Small intestine (tissue), 7 donors: ENCODE measurements around the gene CES3. TPM values are rescaled to one million over a fixed set of nuclear protein-coding genes. Genes with fewer than 3 reads are reported as not detected.

Source experiments
- DNase-seq, 2 donors: peaks; one replicate each; pipeline versions ENCODE4 v3.0.0 to v3.0.0-alpha.2; 2013
- FAIRE-seq: peaks from 2 replicates; lab custom pipeline; 2012; peaks lifted over from hg19 to GRCh38; lab: Jason Lieb, UNC
- H3K27ac ChIP-seq, 3 donors: one replicate each; pipeline ENCODE4 v1.5.1; 2013; ENCODE audit warnings: low read length in 2 of 3, mild to moderate bottlenecking in 2 of 3, control low read depth in 1 of 3, inconsistent platforms in 1 of 3, low read depth in 1 of 3, moderate library complexity in 1 of 3
- H3K27me3 ChIP-seq, 3 donors: one replicate each; pipeline ENCODE4 v1.6.1; 2013; ENCODE audit warnings: low read length in 3 of 3, inconsistent platforms in 1 of 3; ENCODE audit not compliant: control insufficient read depth in 3 of 3, insufficient read depth in 3 of 3
- H3K36me3 ChIP-seq, 3 donors: one replicate each; pipeline ENCODE4 v1.6.1; 2013; ENCODE audit warnings: low read length in 3 of 3, inconsistent platforms in 1 of 3, low read depth in 1 of 3, mild to moderate bottlenecking in 1 of 3, moderate library complexity in 1 of 3; ENCODE audit not compliant: control insufficient read depth in 3 of 3, insufficient read depth in 2 of 3
- H3K4me1 ChIP-seq, 3 donors: one replicate each; pipeline ENCODE4 v1.6.1; 2013; ENCODE audit warnings: low read length in 2 of 3, inconsistent platforms in 1 of 3, low read depth in 1 of 3, mild to moderate bottlenecking in 1 of 3, moderate library complexity in 1 of 3; ENCODE audit not compliant: control insufficient read depth in 3 of 3, insufficient read depth in 2 of 3
- H3K4me3 ChIP-seq, 3 donors: one replicate each; pipeline ENCODE4 v1.5.1; 2013; ENCODE audit warnings: low read length in 3 of 3, control low read depth in 1 of 3, inconsistent platforms in 1 of 3, low read depth in 1 of 3, mild to moderate bottlenecking in 1 of 3, moderate library complexity in 1 of 3
- H3K9me3 ChIP-seq, 2 donors: one replicate each; pipeline ENCODE4 v1.6.1; 2013; ENCODE audit warnings: low read depth in 1 of 2, low read length in 1 of 2; ENCODE audit not compliant: control insufficient read depth in 2 of 2, insufficient read depth in 1 of 2
- WGBS, 3 donors: extraction: QIAGEN DNeasy Blood & Tissue Kit; methylation state at CpG; one replicate each; pipeline ENCODE4 v1.1.7; 2013; 5-methylcytosine and 5-hydroxymethylcytosine counted together
- polyA plus RNA-seq, 4 donors: library from polyadenylated mRNA; stranded (reverse) in 3 of 4; unstranded in 1 of 4; fragments of 200-250 nt in 3 of 4; fragments of 120-200 nt in 1 of 4; gene quantifications; one replicate each; pipeline versions ENCODE4 v1.2.1 to v1.2.3, GENCODE V29; 2013
- donor health status: healthy with polysubstance abuse.
- donor health status: control.
- donor health status: control.
- donor health status: Bipolar disorder and iron deficiency.
- donor health status: healthy.

Gene CES3
- polyA plus RNA-seq, 4 donors = 14.6 to 36.0 (median 24.3) TPM

DNA sequence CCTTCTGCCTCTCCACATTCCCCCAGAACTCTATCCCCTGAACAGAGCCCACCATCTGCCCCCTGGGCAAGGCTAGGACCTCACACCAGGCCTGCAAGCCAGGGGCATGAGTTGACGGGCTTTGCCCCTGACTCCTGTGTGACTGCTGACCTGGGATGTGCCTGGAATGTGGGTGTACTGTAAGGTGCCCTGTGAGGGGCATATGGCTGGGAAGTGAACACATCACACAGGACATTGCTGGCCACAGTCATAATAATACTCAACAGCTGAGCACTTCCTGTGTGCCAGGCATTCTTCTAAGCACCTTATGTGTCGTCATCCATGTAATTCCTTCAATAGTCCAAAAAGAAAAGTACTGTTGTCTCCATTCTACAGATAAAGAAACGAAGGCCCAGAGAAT lies 40.7 kb downstream of the CES3 start:
- peaks cover 0 to 5% (median 0%) of the 10 kb centered on the region in 3 donors for H3K4me1 ChIP-seq
- no peaks in the 10 kb centered on the region for H3K9me3 ChIP-seq
- 89 to 92% (median 91%) methylated on average over 3 of the region's 3 CpGs for WGBS, 3 donors
- no peak overlapping the region for H3K4me3 ChIP-seq
- FAIRE-seq (no peak), DNase-seq (no peak)
- no peak overlapping the region for H3K27ac ChIP-seq
- peaks cover 0 to 42% (median 0%) of the 10 kb centered on the region in 3 donors for H3K36me3 ChIP-seq
- H3K27me3 ChIP-seq = no peaks in the 10 kb centered on the region

DNA sequence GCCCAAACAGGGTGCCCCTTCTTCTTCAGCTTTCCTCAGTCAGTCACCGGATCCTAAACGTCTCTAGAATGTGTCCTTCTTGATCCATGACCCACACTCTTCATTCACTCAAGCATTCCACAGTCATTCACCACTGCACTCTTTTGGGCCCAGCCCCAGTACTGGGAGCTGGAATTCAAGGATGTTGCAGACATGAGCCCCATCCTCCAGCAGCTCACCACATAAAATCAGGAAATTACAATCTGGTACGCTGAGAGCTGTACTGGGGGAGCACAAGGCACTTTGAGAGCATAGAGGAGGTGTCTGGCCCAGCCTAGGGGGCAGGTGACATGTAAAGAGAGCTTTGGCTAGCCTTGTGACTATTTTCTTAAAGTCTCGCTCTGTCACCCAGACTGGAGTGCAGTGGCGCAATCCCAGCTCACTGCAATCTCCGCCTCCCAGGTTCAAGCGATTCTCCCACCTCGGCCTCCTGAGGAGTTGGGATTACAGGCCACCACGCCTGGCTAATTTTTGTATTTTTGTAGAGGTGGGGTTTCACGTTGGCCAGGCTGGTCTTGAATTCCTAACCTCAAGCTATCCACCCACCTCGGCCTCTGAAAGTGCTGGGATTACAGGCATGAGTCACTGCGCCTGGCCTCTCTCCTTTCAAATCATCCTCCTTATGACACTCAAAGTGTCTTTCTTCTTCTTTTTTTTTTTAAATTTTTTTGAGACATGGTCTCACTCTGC lies 46.0 kb downstream of the CES3 start:
- Histone ChIP-seq H3K36me3 (peaks cover 0 to 38% (median 0%) of the 10 kb centered on the region in 3 donors), H3K27ac (no peak overlapping the region), H3K27me3 (peaks cover 0 to under 1% (median 0%) of the 10 kb centered on the region in 3 donors), H3K4me1 (no peaks in the 10 kb centered on the region), H3K4me3 (no peak overlapping the region), H3K9me3 (no peaks in the 10 kb centered on the region)
- DNase-seq (no peak), FAIRE-seq (no peak)
- 85 to 86% (median 85%) methylated on average over 12 of the region's 12 CpGs for WGBS, 3 donors

DNA sequence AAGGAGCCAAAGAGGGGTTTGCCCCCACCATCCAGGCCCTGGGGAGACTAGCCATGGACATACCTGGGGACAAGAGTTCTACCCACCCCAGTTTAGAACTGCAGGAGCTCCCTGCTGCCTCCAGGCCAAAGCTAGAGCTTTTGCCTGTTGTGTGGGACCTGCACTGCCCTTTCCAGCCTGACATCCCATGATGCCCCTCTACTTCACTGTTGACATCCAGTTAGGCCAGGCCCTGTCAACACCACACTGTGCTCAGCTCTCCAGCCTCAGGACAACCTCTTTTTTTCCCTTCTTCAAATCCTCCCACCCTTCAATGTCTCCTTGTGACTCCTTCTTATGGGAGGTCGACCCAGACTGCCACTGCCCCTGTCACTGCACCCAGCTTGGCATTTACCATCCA lies 48.1 kb downstream of the CES3 start:
- Histone ChIP-seq H3K4me3 (no peak overlapping the region), H3K36me3 (peaks cover 0 to 21% (median 0%) of the 10 kb centered on the region in 3 donors), H3K9me3 (no peaks in the 10 kb centered on the region), H3K27ac (no peak overlapping the region), H3K27me3 (peaks cover 0 to 19% (median 0%) of the 10 kb centered on the region in 3 donors), H3K4me1 (peaks cover 0 to 8% (median 0%) of the 10 kb centered on the region in 3 donors)
- FAIRE-seq (no peak), DNase-seq (no peak)
- 50 to 70% (median 60%) methylated on average over 1 of the region's 1 CpG for WGBS, 3 donors

GRCh38 chr16:67011274-67011673 lies 50.2 kb downstream of the CES3 start:
- FAIRE-seq (no peak), DNase-seq (no peak)
- Histone ChIP-seq H3K36me3 (peaks cover 0 to 2% (median 0%) of the 10 kb centered on the region in 3 donors), H3K9me3 (no peaks in the 10 kb centered on the region), H3K27me3 (peaks cover 0 to 35% (median 2%) of the 10 kb centered on the region in 3 donors), H3K27ac (no peak overlapping the region), H3K4me3 (no peak overlapping the region), H3K4me1 (peaks cover 0 to 14% (median 0%) of the 10 kb centered on the region in 3 donors)
- 87 to 98% (median 91%) methylated on average over 2 of the region's 2 CpGs for WGBS, 3 donors

DNA sequence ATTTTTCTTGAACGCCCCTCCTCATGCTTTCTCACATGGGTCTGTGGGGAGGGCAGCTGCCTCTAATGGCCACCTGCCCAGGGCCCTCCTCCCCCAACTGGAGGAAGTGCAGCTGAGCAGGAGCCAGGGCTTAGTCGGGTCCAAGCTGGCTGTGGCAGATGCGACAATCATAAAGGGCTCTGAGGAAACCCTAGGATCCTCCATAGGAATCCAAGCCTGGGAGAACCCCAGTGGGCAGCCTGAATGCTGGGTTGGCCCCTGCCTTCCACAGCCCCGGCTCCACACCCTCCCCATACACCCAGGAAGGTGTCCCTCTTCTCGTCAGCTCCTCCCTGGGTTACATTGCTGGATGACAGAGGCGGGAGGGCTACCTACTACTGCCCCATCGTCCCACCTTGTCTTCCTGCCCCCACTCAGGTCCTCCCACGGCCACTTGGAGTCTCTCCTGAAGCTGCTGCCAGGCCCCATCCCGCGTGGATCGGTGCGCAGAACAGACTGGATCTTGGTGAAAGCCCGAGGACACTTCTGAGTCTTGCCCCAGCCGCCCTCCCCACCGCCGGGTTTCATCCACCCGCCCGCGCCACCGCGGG lies 52.3 kb downstream of the CES3 start:
- WGBS, 3 donors = 10 to 11% (median 11%) methylated on average over 14 to 21 of the region's 21 CpGs
- Histone ChIP-seq H3K4me3 (peak overlapping the region in 2 of 3 donors; percentile 33 to 53), H3K4me1 (peaks cover 0 to 14% (median 0%) of the 10 kb centered on the region in 3 donors), H3K27me3 (peaks cover 0 to 35% (median 2%) of the 10 kb centered on the region in 3 donors), H3K36me3 (no peaks in the 10 kb centered on the region), H3K9me3 (no peaks in the 10 kb centered on the region), H3K27ac (no peak overlapping the region)
- no peak for FAIRE-seq
- peak in 1 of 2 donors; percentile 16 for DNase-seq

- DNase-seq (peak; percentile 41 to 83), FAIRE-seq (no peak)
- Histone ChIP-seq H3K36me3 (no peaks in the 10 kb centered on the region), H3K4me3 (peak overlapping the region in 2 of 3 donors; percentile 43 to 53), H3K4me1 (peaks cover 0 to 14% (median 0%) of the 10 kb centered on the region in 3 donors), H3K27me3 (peaks cover 0 to 35% (median 2%) of the 10 kb centered on the region in 3 donors), H3K9me3 (no peaks in the 10 kb centered on the region), H3K27ac (peak overlapping the region in 1 of 3 donors; percentile 16)
- WGBS, 3 donors = 1 to 2% (median 2%) methylated on average over 40 to 70 of the region's 70 CpGs
These were observed 53.0 kb downstream of the CES3 start for GRCh38 chr16:67013823-67014633.

GRCh38 chr16:67014634-67015312 lies 53.7 kb downstream of the CES3 start:
- DNase-seq (no peak), FAIRE-seq (no peak)
- peaks cover 0 to 14% (median 0%) of the 10 kb centered on the region in 3 donors for H3K4me1 ChIP-seq
- H3K4me3 ChIP-seq = peak overlapping the region in 2 of 3 donors; percentile 43 to 53
- 55 to 61% (median 60%) methylated on average over 6 of the region's 6 CpGs for WGBS, 3 donors
- peaks cover 0 to 35% (median 2%) of the 10 kb centered on the region in 3 donors for H3K27me3 ChIP-seq
- no peaks in the 10 kb centered on the region for H3K9me3 ChIP-seq
- peak overlapping the region in 1 of 3 donors; percentile 16 for H3K27ac ChIP-seq
- no peaks in the 10 kb centered on the region for H3K36me3 ChIP-seq
